HepG2 (cell line): ENCODE data around the gene ADAMTS13. TPM values are rescaled to one million over a fixed set of nuclear protein-coding genes. Genes with fewer than 3 reads are reported as not detected.
A peak's percentile ranks its signal among the peaks of the same experiment; 100 is the strongest.

ENCODE experiments used
- ADNP ChIP-seq: sonication (generic); formaldehyde crosslinking; IDR thresholded peaks from 2 replicates; pipeline ENCODE4 v1.4.0; 2020; ENCODE audit warnings: missing genetic modification reagents
- CBX1 ChIP-seq: IDR thresholded peaks from one replicate; pipeline ENCODE4 v1.6.1; 2016; ENCODE audit warnings: antibody characterized with exemption, low read depth
- MED1 ChIP-seq: sonication (generic); formaldehyde crosslinking; IDR thresholded peaks from 2 replicates; pipeline ENCODE4 v1.4.0; 2020; ENCODE audit warnings: missing genetic modification reagents
- MEF2D ChIP-seq: sonication (generic); formaldehyde crosslinking; IDR thresholded peaks from 2 replicates; pipeline ENCODE4 v1.5.1; 2020; ENCODE audit warnings: mild to moderate bottlenecking, missing genetic modification reagents
- TEAD2 ChIP-seq: sonication (generic); formaldehyde crosslinking; IDR thresholded peaks from 2 replicates; pipeline ENCODE4 v1.9.0; 2021; ENCODE audit warnings: missing genetic modification reagents
- UBTF ChIP-seq: sonication (generic); formaldehyde crosslinking; IDR thresholded peaks from 2 replicates; pipeline ENCODE4 v1.4.0; 2020; ENCODE audit warnings: mild to moderate bottlenecking, missing genetic modification reagents
- ZBTB3 ChIP-seq: sonication (generic); formaldehyde crosslinking; IDR thresholded peaks from 2 replicates; pipeline ENCODE4 v1.4.0; 2020; ENCODE audit warnings: low read depth, mild to moderate bottlenecking, moderate library complexity, missing genetic modification reagents, borderline replicate concordance
- ZBTB37 ChIP-seq: sonication (generic); formaldehyde crosslinking; IDR thresholded peaks from 2 replicates; pipeline ENCODE4 v1.4.0; 2020; ENCODE audit warnings: mild to moderate bottlenecking, missing genetic modification reagents
- ZMYM3 ChIP-seq: sonication (generic); formaldehyde crosslinking; IDR thresholded peaks from 2 replicates; pipeline ENCODE4 v1.5.1; 2020; ENCODE audit warnings: mild to moderate bottlenecking, missing genetic modification reagents
- ZNF160 ChIP-seq: sonication (generic); formaldehyde crosslinking; IDR thresholded peaks from 2 replicates; pipeline ENCODE4 v1.8.0; 2022; ENCODE audit warnings: mild to moderate bottlenecking, inconsistent platforms, missing genetic modification reagents
- ZNF510 ChIP-seq: sonication (generic); formaldehyde crosslinking; IDR thresholded peaks from 2 replicates; pipeline ENCODE4 v1.4.0; 2020; ENCODE audit warnings: low read depth, mild to moderate bottlenecking, missing genetic modification reagents
- ZNF558 ChIP-seq: sonication (generic); formaldehyde crosslinking; IDR thresholded peaks from 2 replicates; pipeline ENCODE4 v1.9.0; 2022; ENCODE audit warnings: mild to moderate bottlenecking, missing genetic modification reagents, borderline replicate concordance
- ZNF605 ChIP-seq: sonication (generic); formaldehyde crosslinking; IDR thresholded peaks from 2 replicates; pipeline ENCODE4 v1.8.0; 2022; ENCODE audit warnings: mild to moderate bottlenecking, missing genetic modification reagents
- ZNF691 ChIP-seq: sonication (generic); formaldehyde crosslinking; IDR thresholded peaks from 2 replicates; pipeline ENCODE4 v1.4.0; 2020; ENCODE audit warnings: missing genetic modification reagents, low read depth, mild to moderate bottlenecking, borderline replicate concordance
- polyA plus RNA-seq, 8 experiments: library from polyadenylated mRNA; depleted of rRNA in 3 of 8; stranded (reverse) in 7 of 8; unstranded in 1 of 8; fragments of >200 nt; fragmentation: Illumina TruSeq in 4 of 8; extraction: Trizol in 4 of 8; gene quantifications; 2 replicates each; pipeline versions ENCODE4 v1.2.1 to v1.2.3, GENCODE V29; 2011 to 2016; ENCODE audit warnings: low read depth in 4 of 8, missing spikeins in 1 of 8, mixed read lengths in 1 of 8; ENCODE audit not compliant: insufficient read depth in 1 of 8
- total RNA-seq, 5 experiments: library from RNA; depleted of rRNA; stranded (reverse); fragments of >200 nt; fragmentation: Illumina TruSeq; extraction: Trizol; gene quantifications; 2 replicates each; pipeline ENCODE4 v1.2.3, GENCODE V29; 2016; ENCODE audit warnings: low read depth in 1 of 5
- TF ChIP-seq, protein P1 (sequence below): sonication (generic); formaldehyde crosslinking; IDR thresholded peaks from 2 replicates; pipeline ENCODE4 v1.4.0; 2020; ENCODE audit warnings: missing genetic modification reagents, borderline replicate concordance
- TF ChIP-seq, protein P2 (sequence below): IDR thresholded peaks from 2 replicates; pipeline ENCODE4 v1.6.1; 2016; ENCODE audit warnings: missing genetic modification reagents, missing compliant biosample characterization
- TF ChIP-seq, protein P3 (sequence below): sonication (generic); formaldehyde crosslinking; IDR thresholded peaks from 2 replicates; pipeline ENCODE4 v1.5.1; 2020; ENCODE audit warnings: mild to moderate bottlenecking, moderate library complexity, missing genetic modification reagents

The ADAMTS13 gene
- total and polyA plus RNA-seq, 2 of the 13 experiments (the other 11 are each of a cell fraction or from before 2014, with no cell fraction given), result 0.91 to 4.5 TPM

DNA sequence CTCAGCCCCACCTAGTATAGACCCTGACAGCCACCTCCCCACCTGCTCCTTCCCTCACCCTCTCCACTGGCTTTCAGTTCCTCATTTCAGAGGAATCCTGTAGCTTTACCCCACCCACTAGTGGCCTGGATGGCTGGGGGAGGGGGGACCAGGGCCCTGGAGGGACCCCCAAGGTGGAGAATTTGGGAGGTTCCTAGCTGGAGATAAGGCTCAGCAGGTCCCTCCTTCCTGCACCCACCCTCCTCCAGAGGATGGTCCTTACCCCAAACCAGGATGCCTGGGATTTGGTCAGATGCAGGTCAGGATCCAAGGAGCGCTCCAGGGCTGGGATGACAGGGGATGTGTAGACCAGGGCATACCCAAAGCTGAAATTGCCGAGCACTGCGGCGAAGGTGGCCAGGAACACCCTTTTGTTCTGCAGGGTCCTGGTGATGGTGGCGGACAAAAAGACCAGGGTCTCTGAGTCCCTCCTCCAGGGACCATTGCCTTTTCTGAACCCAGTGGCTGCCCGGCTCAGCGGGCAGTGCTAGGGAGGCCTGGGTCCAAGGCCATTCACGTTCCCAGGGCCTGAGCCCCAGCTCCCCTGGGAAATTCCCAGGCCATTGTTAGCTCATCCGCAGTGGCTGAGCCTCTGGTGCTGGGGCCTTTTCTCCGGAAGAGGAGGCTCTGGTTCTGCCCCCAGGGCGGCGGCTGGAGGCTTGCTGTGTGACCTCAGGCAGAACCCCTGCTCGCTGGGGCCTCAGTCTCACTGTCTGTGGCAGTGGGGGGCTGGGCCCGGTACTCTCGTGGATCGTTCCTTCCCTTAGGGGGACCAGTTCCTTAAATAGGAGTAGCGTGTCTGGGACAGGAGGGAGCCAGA, 56.1 kb downstream of the ADAMTS13 start (continued):
- TF ChIP-seq MED1 (CRISPR knock-in tag), result peak; percentile 39; the same call in 1 of the 2 replicates
- peak; percentile 61; the same call in 1 of the 2 replicates for TF ChIP-seq ZMYM3 (CRISPR knock-in tag)
- peak; percentile 41; the same call in 1 of the 2 replicates for TF ChIP-seq ZNF691
- peak; percentile 69; the same call in 1 of the 2 replicates for TF ChIP-seq UBTF (CRISPR knock-in tag)
- TF ChIP-seq, protein P1, sequence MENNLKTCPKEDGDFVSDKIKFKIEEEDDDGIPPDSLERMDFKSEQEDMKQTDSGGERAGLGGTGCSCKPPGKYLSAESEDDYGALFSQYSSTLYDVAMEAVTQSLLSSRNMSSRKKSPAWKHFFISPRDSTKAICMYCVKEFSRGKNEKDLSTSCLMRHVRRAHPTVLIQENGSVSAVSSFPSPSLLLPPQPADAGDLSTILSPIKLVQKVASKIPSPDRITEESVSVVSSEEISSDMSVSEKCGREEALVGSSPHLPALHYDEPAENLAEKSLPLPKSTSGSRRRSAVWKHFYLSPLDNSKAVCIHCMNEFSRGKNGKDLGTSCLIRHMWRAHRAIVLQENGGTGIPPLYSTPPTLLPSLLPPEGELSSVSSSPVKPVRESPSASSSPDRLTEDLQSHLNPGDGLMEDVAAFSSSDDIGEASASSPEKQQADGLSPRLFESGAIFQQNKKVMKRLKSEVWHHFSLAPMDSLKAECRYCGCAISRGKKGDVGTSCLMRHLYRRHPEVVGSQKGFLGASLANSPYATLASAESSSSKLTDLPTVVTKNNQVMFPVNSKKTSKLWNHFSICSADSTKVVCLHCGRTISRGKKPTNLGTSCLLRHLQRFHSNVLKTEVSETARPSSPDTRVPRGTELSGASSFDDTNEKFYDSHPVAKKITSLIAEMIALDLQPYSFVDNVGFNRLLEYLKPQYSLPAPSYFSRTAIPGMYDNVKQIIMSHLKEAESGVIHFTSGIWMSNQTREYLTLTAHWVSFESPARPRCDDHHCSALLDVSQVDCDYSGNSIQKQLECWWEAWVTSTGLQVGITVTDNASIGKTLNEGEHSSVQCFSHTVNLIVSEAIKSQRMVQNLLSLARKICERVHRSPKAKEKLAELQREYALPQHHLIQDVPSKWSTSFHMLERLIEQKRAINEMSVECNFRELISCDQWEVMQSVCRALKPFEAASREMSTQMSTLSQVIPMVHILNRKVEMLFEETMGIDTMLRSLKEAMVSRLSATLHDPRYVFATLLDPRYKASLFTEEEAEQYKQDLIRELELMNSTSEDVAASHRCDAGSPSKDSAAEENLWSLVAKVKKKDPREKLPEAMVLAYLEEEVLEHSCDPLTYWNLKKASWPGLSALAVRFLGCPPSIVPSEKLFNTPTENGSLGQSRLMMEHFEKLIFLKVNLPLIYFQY (CRISPR knock-in tag), result no peak
- peak; percentile 28; the same call in 1 of the 2 replicates for TF ChIP-seq ADNP (CRISPR knock-in tag)
- no peak for TF ChIP-seq ZBTB3 (CRISPR knock-in tag)
- TF ChIP-seq ZBTB37 (CRISPR knock-in tag), result 0 out of 2 replicates have a peak, but pooled peaks have one; percentile 47
- 0 out of 2 replicates have a peak, but pooled peaks have one; percentile 11 for TF ChIP-seq ZNF558
- TF ChIP-seq ZNF160 (CRISPR knock-in tag), result no peak
- TF ChIP-seq ZNF605, result no peak
- TF ChIP-seq TEAD2 (CRISPR knock-in tag), result no peak
- TF ChIP-seq, protein P2, sequence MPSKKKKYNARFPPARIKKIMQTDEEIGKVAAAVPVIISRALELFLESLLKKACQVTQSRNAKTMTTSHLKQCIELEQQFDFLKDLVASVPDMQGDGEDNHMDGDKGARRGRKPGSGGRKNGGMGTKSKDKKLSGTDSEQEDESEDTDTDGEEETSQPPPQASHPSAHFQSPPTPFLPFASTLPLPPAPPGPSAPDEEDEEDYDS, result no peak
- TF ChIP-seq ZNF510 (CRISPR knock-in tag), result no peak
- TF ChIP-seq CBX1, result no peak
- peak; percentile 42; the same call in 1 of the 2 replicates for TF ChIP-seq MEF2D
- TF ChIP-seq, protein P3, sequence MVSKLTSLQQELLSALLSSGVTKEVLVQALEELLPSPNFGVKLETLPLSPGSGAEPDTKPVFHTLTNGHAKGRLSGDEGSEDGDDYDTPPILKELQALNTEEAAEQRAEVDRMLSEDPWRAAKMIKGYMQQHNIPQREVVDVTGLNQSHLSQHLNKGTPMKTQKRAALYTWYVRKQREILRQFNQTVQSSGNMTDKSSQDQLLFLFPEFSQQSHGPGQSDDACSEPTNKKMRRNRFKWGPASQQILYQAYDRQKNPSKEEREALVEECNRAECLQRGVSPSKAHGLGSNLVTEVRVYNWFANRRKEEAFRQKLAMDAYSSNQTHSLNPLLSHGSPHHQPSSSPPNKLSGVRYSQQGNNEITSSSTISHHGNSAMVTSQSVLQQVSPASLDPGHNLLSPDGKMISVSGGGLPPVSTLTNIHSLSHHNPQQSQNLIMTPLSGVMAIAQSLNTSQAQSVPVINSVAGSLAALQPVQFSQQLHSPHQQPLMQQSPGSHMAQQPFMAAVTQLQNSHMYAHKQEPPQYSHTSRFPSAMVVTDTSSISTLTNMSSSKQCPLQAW (CRISPR knock-in tag), result peak; percentile 17; the same call in 1 of the 2 replicates
